H9 (cell line): Measurements from ENCODE around the gene NAA35. TPM values are rescaled to one million over a fixed set of nuclear protein-coding genes. Genes with fewer than 3 reads are reported as not detected.
"Not testable (repeated sequence)": the region's sequence is repeated elsewhere in the genome, so short reads cannot be mapped to it uniquely, and the experiment has no call there.

Experiments used
- DNase-seq: peaks from one replicate; pipeline ENCODE4 v3.0.0-alpha.2; 2017
- H2AFZ ChIP-seq: one replicate; pipeline ENCODE4 v1.6.1; 2013; ENCODE audit warnings: mild to moderate bottlenecking, low read length, control low read depth, moderate library complexity
- H2AK5ac ChIP-seq: 2 replicates; pipeline ENCODE4 v1.6.1; 2013; ENCODE audit warnings: low read length, control low read depth, mixed read lengths; ENCODE audit not compliant: insufficient read length
- H2BK120ac ChIP-seq: one replicate; pipeline ENCODE4 v1.6.1; 2013; ENCODE audit warnings: low read depth, mild to moderate bottlenecking, low read length, control low read depth, inconsistent platforms; ENCODE audit not compliant: poor library complexity, severe bottlenecking
- H2BK12ac ChIP-seq: 2 replicates; pipeline ENCODE4 v1.6.1; 2013; ENCODE audit warnings: low read length, control low read depth, mixed read lengths, low read depth; ENCODE audit not compliant: insufficient read length
- H2BK15ac ChIP-seq: 2 replicates; pipeline ENCODE4 v1.6.1; 2013; ENCODE audit warnings: low read depth, low read length, control low read depth
- H2BK20ac ChIP-seq: one replicate; pipeline ENCODE4 v1.6.1; 2013; ENCODE audit warnings: low read depth, mild to moderate bottlenecking, low read length, control low read depth, inconsistent platforms; ENCODE audit not compliant: poor library complexity, severe bottlenecking
- H2BK5ac ChIP-seq: 2 replicates; pipeline ENCODE4 v1.6.1; 2013; ENCODE audit warnings: low read length, control low read depth, mixed read lengths; ENCODE audit not compliant: insufficient read length
- H3K14ac ChIP-seq: 2 replicates; pipeline ENCODE4 v1.6.1; 2013; ENCODE audit warnings: low read length, control low read depth; ENCODE audit not compliant: insufficient read depth
- H3K18ac ChIP-seq: 2 replicates; pipeline ENCODE4 v1.6.1; 2013; ENCODE audit warnings: low read depth, mild to moderate bottlenecking, mixed read lengths, low read length, control low read depth; ENCODE audit not compliant: insufficient read length
- H3K23ac ChIP-seq: 2 replicates; pipeline ENCODE4 v1.6.1; 2013; ENCODE audit warnings: low read length, control low read depth, mixed read lengths, low read depth; ENCODE audit not compliant: insufficient read length
- H3K23me2 ChIP-seq: 2 replicates; pipeline ENCODE4 v1.6.1; 2013; ENCODE audit warnings: low read depth, mild to moderate bottlenecking, mixed read lengths, low read length, control low read depth; ENCODE audit not compliant: insufficient read length, poor library complexity, severe bottlenecking
- H3K27ac ChIP-seq: 2 replicates; pipeline ENCODE4 v1.5.1; 2013; ENCODE audit warnings: low read length, control low read depth, mixed read lengths, low read depth; ENCODE audit not compliant: insufficient read length
- H3K27me3 ChIP-seq: 2 replicates; pipeline ENCODE4 v1.6.1; 2013; ENCODE audit warnings: low read length, control low read depth, inconsistent platforms; ENCODE audit not compliant: insufficient read depth
- H3K4ac ChIP-seq: 2 replicates; pipeline ENCODE4 v1.6.1; 2013; ENCODE audit warnings: low read depth, mild to moderate bottlenecking, control low read depth, inconsistent platforms, low read length, moderate library complexity
- H3K4me1 ChIP-seq: 2 replicates; pipeline ENCODE4 v1.6.1; 2013; ENCODE audit warnings: low read length, control low read depth, inconsistent platforms; ENCODE audit not compliant: insufficient read depth
- H3K4me2 ChIP-seq: 2 replicates; pipeline ENCODE4 v1.6.1; 2013; ENCODE audit warnings: low read length, control low read depth, mixed read lengths; ENCODE audit not compliant: insufficient read length, insufficient read depth
- H3K56ac ChIP-seq: 2 replicates; pipeline ENCODE4 v1.6.1; 2013; ENCODE audit warnings: low read depth, mild to moderate bottlenecking, mixed read lengths, low read length, control low read depth; ENCODE audit not compliant: insufficient read length
- H3K79me1 ChIP-seq: 2 replicates; pipeline ENCODE4 v1.6.1; 2013; ENCODE audit warnings: low read depth, mild to moderate bottlenecking, moderate library complexity, low read length, control low read depth, inconsistent platforms; ENCODE audit not compliant: insufficient read depth, poor library complexity, severe bottlenecking
- H3K79me2 ChIP-seq: 2 replicates; pipeline ENCODE4 v1.6.1; 2013; ENCODE audit warnings: low read length, control low read depth, inconsistent platforms; ENCODE audit not compliant: insufficient read depth
- H3K9ac ChIP-seq: 2 replicates; pipeline ENCODE4 v1.6.1; 2013; ENCODE audit warnings: low read length, control low read depth, mixed read lengths; ENCODE audit not compliant: insufficient read length; ENCODE audit errors: extremely low read depth
- H3K9me3 ChIP-seq: one replicate; pipeline ENCODE4 v1.6.1; 2013; ENCODE audit warnings: low read depth, low read length, inconsistent platforms; ENCODE audit not compliant: control insufficient read depth
- H3T11ph ChIP-seq: one replicate; pipeline ENCODE4 v1.6.1; 2013; ENCODE audit warnings: mild to moderate bottlenecking, low read length, control low read depth, inconsistent platforms
- H4K20me1 ChIP-seq: one replicate; pipeline ENCODE4 v1.6.1; 2013; ENCODE audit not compliant: control insufficient read depth, insufficient read length, insufficient read depth
- H4K5ac ChIP-seq: 2 replicates; pipeline ENCODE4 v1.6.1; 2013; ENCODE audit warnings: low read depth, mild to moderate bottlenecking, mixed read lengths, low read length, control low read depth; ENCODE audit not compliant: insufficient read length
- H4K8ac ChIP-seq: replicated peaks from 2 replicates; pipeline ENCODE4 v1.6.1; 2013; ENCODE audit warnings: low read length, control low read depth, mixed read lengths, low read depth; ENCODE audit not compliant: insufficient read length
- H4K91ac ChIP-seq: 2 replicates; pipeline ENCODE4 v1.6.1; 2013; ENCODE audit warnings: low read depth, mild to moderate bottlenecking, moderate library complexity, mixed read lengths, low read length, control low read depth; ENCODE audit not compliant: insufficient read length
- H3K27ac Mint-ChIP-seq, 3 experiments: 2 replicates in 2 of 3; 3 replicates in 1 of 3; pipeline ENCODE4 v1.8.0; 2020 to 2021; ENCODE audit warnings: mixed read lengths in 3 of 3, mild to moderate bottlenecking in 1 of 3, moderate library complexity in 1 of 3
- H3K27me3 Mint-ChIP-seq: 2 replicates; pipeline ENCODE4 v1.8.0; 2021; ENCODE audit warnings: low read depth, mild to moderate bottlenecking, moderate library complexity, mixed read lengths
- H3K36me3 Mint-ChIP-seq, 3 experiments: 2 replicates in 2 of 3; 3 replicates in 1 of 3; pipeline ENCODE4 v1.8.0; 2020 to 2021; ENCODE audit warnings: low read depth in 3 of 3, mixed read lengths in 3 of 3; ENCODE audit not compliant: insufficient read depth in 1 of 3
- H3K4me1 Mint-ChIP-seq, 2 experiments: 2 replicates each; pipeline ENCODE4 v1.8.0; 2020; ENCODE audit warnings: mixed read lengths in 2 of 2
- H3K4me3 Mint-ChIP-seq, 2 experiments: 2 replicates in 1 of 2; 3 replicates in 1 of 2; pipeline ENCODE4 v1.8.0; 2020 to 2021; ENCODE audit warnings: mild to moderate bottlenecking in 2 of 2, mixed read lengths in 2 of 2, moderate library complexity in 1 of 2
- H3K9me3 Mint-ChIP-seq, 2 experiments: 2 replicates in 1 of 2; 3 replicates in 1 of 2; pipeline ENCODE4 v1.8.0; 2020; ENCODE audit warnings: mild to moderate bottlenecking in 2 of 2, mixed read lengths in 2 of 2, moderate library complexity in 1 of 2
- WGBS: extraction: QIAGEN DNeasy Blood & Tissue Kit; methylation state at CpG from one replicate; pipeline ENCODE4 v1.1.7; 2013; ENCODE audit warnings: missing lambda C conversion rate, low lambda C conversion rate, mixed read lengths; ENCODE audit not compliant: insufficient read length; ENCODE audit errors: extremely low coverage; 5-methylcytosine and 5-hydroxymethylcytosine counted together
- total RNA-seq: library from RNA; stranded (reverse); gene quantifications from 2 replicates; pipeline ENCODE4 v1.2.1, GENCODE V29; 2021
- TF ChIP-seq, protein P1 (sequence below): fragments of 200-600 bp; sonication (generic); conservative IDR thresholded peaks from 3 replicates; pipeline ENCODE4 v1.8.0; 2021; ENCODE audit warnings: antibody characterized with exemption, mild to moderate bottlenecking

The NAA35 gene
- total RNA-seq, 1 experiment from 2014 or later, result 38.6 TPM

DNA sequence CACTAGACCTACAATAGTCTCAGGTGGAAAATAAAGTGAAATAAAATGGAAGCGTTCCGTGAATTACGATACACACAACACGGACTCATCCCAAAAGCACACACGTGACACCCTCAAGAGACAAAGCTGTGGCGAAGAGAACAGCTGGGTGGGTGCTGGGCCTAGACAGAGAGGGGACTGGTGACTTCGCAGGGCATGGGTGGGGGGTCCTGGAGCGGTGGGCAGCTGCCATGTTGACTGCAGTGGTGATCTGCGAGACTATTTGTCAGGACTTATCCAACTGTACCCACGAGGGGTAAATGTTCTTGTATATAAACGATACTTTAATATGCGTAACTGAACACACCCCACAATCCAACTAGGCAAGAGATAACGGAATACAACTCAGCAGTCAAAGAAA is 106.4 kb downstream of the NAA35 start:
- no peaks in the 10 kb centered on the region for H3K27me3 Mint-ChIP-seq
- Histone ChIP-seq H3K9me3 (no peaks in the 10 kb centered on the region), H4K20me1 (no peaks in the 10 kb centered on the region), H3K4ac (no peak overlapping the region), H2AFZ (no peak overlapping the region), H4K91ac (no peak overlapping the region), H2BK5ac (no peak overlapping the region), H3K14ac (peak overlapping the region; percentile 70; the same call in 1 of the 2 replicates), H2BK20ac (no peak overlapping the region), H3K27ac (no peak overlapping the region), H2BK15ac (no peak overlapping the region), H3K23ac (no peak overlapping the region), H2BK12ac (no peak overlapping the region), H3K4me1 (no peaks in the 10 kb centered on the region), H3T11ph (no peak overlapping the region), H4K5ac (no peak overlapping the region), H3K27me3 (no peaks in the 10 kb centered on the region), H3K9ac (no peak overlapping the region), H4K8ac (no peak overlapping the region), H3K4me2 (no peak overlapping the region), H3K56ac (no peak overlapping the region), H3K23me2 (no peaks in the 10 kb centered on the region), H2BK120ac (no peak overlapping the region), H2AK5ac (no peak overlapping the region), H3K18ac (no peak overlapping the region), H3K79me2 (no peaks in the 10 kb centered on the region), H3K79me1 (no peaks in the 10 kb centered on the region)
- no CpG with 5 or more reads among the region's 13 CpGs for WGBS
- no peaks in the 10 kb centered on the region for H3K4me1 Mint-ChIP-seq
- H3K27ac Mint-ChIP-seq, result no peak overlapping the region
- no peak overlapping the region for H3K4me3 Mint-ChIP-seq
- no peaks in the 10 kb centered on the region for H3K9me3 Mint-ChIP-seq
- TF ChIP-seq, protein P1, sequence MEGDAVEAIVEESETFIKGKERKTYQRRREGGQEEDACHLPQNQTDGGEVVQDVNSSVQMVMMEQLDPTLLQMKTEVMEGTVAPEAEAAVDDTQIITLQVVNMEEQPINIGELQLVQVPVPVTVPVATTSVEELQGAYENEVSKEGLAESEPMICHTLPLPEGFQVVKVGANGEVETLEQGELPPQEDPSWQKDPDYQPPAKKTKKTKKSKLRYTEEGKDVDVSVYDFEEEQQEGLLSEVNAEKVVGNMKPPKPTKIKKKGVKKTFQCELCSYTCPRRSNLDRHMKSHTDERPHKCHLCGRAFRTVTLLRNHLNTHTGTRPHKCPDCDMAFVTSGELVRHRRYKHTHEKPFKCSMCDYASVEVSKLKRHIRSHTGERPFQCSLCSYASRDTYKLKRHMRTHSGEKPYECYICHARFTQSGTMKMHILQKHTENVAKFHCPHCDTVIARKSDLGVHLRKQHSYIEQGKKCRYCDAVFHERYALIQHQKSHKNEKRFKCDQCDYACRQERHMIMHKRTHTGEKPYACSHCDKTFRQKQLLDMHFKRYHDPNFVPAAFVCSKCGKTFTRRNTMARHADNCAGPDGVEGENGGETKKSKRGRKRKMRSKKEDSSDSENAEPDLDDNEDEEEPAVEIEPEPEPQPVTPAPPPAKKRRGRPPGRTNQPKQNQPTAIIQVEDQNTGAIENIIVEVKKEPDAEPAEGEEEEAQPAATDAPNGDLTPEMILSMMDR, result no peak
- H3K36me3 Mint-ChIP-seq, result peaks cover 0 to 6% (median 0%) of the 10 kb centered on the region in 3 experiments; a peak in 3 of 7 replicates
- no peak for DNase-seq

DNA sequence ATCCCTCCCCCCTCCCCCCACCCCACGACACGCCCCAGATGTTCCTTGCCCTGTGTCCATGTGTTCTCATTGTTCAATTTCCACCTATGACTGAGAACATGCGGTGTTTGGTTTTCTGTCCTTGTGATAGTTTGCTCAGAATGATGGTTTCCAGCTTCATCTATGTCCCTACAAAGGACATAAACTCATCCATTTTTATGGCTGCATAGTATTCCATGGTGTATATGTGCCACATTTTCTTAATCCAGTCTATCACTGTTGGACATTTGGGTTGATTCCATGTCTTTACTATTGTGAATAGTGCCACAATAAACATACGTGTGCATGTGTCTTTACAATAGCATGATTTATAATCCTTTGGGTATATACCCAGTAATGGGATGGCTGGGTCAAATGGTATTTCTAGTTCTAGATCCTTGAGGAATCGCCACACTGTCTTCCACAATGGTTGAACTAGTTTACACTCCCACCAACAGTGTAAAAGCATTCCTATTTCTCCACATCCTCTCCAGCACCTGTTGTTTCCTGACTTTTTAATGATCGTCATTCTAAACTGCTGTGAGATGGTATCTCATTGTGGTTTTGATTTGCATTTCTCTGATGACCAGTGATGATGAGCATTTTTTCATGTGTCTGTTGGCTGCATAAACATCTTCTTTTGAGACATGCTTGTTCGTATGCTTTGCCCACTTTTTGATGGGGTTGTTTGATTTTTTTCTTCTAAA is 107.2 kb downstream of the NAA35 start:
- H2AK5ac ChIP-seq, H3K4me1 ChIP-seq, H3K9ac ChIP-seq, H3K56ac ChIP-seq, H3K27ac ChIP-seq, H3K14ac ChIP-seq, H2BK5ac ChIP-seq, H3K18ac ChIP-seq, H3K4ac ChIP-seq, H4K8ac ChIP-seq, H3K27ac Mint-ChIP-seq, H2BK20ac ChIP-seq, H2BK12ac ChIP-seq, H3K23ac ChIP-seq, H2BK120ac ChIP-seq, H2BK15ac ChIP-seq, H3K4me2 ChIP-seq, H3K27me3 Mint-ChIP-seq, H2AFZ ChIP-seq, H3K4me1 Mint-ChIP-seq, H3K4me3 Mint-ChIP-seq, H4K91ac ChIP-seq, H3K23me2 ChIP-seq, H3K27me3 ChIP-seq, H3K9me3 ChIP-seq, H3K79me2 ChIP-seq, H3T11ph ChIP-seq, H3K79me1 ChIP-seq, H3K9me3 Mint-ChIP-seq, H3K36me3 Mint-ChIP-seq, H4K20me1 ChIP-seq, DNase-seq, H4K5ac ChIP-seq: not testable (repeated sequence)
- no CpG with 5 or more reads among the region's 7 CpGs for WGBS
